GM19372 (cell line): ENCODE measurements around the gene ABCB8.

Experiments
- ATAC-seq: cut with Tn5 transposase; IDR thresholded peaks from one replicate; pipeline ENCODE4 v1.9.1; 2021; ENCODE audit warnings: mild to moderate bottlenecking, low read depth, moderate library complexity; ENCODE audit not compliant: unreplicated experiment

Gene ABCB8

GRCh38 chr7:151068069-151068773 lies 40.0 kb downstream of the ABCB8 start:
- ATAC-seq: no peak

GRCh38 chr7:151069841-151070573 lies 41.8 kb downstream of the ABCB8 start:
- ATAC-seq: no peak

GRCh38 chr7:151070574-151070960 lies 42.3 kb downstream of the ABCB8 start:
- ATAC-seq: no peak

GRCh38 chr7:151071032-151071866 lies 43.0 kb downstream of the ABCB8 start:
- ATAC-seq: no peak

- no peak for ATAC-seq
Measured at GRCh38 chr7:151073990-151074389, 45.7 kb downstream of the ABCB8 start.

GRCh38 chr7:151074817-151075661 lies 46.8 kb downstream of the ABCB8 start:
- ATAC-seq: no peak

GRCh38 chr7:151075662-151075971 lies 47.4 kb downstream of the ABCB8 start:
- ATAC-seq: no peak

- ATAC-seq: no peak
Measured at GRCh38 chr7:151075978-151076426, 47.8 kb downstream of the ABCB8 start.

GRCh38 chr7:151076863-151077704 lies 48.8 kb downstream of the ABCB8 start:
- no peak for ATAC-seq

GRCh38 chr7:151077705-151078232 lies 49.5 kb downstream of the ABCB8 start:
- ATAC-seq: no peak

- ATAC-seq: no peak
Measured at GRCh38 chr7:151078233-151079040, 50.2 kb downstream of the ABCB8 start.

GRCh38 chr7:151079199-151079910 lies 51.1 kb downstream of the ABCB8 start:
- ATAC-seq: no peak

- no peak for ATAC-seq
Measured at GRCh38 chr7:151080067-151080521, 51.8 kb downstream of the ABCB8 start.

GRCh38 chr7:151080522-151081169 lies 52.4 kb downstream of the ABCB8 start, which contains the start of gene FASTK:
Gene FASTK, minus strand, starts transcription at chr7:151080809. Its CDS starts 43 bp downstream, at chr7:151080766.
- ATAC-seq: peak; percentile 79

GRCh38 chr7:151081170-151082101 lies 53.2 kb downstream of the ABCB8 start:
- no peak for ATAC-seq
